ENCODE results near the gene RPH3AL.
"Not testable (repeated sequence)": the region's sequence is repeated elsewhere in the genome, so short reads cannot be mapped to it uniquely, and the experiment has no call there.

RPH3AL gene

GRCh38 chr17:226108-227077, 126.2 kb downstream of the RPH3AL start:
- no peak for DNase-seq (ENCODE audit: low read depth, low spot score)

GRCh38 chr17:225551-225950, 127.1 kb downstream of the RPH3AL start:
- no peak for DNase-seq (ENCODE audit: low read depth, low spot score)

GRCh38 chr17:224576-224975, 128.0 kb downstream of the RPH3AL start:
- DNase-seq (ENCODE audit: low read depth, low spot score), result not testable (repeated sequence)

- no peak for DNase-seq (ENCODE audit: low read depth, low spot score)
Measured at GRCh38 chr17:223723-224471, 128.7 kb downstream of the RPH3AL start.

- no peak for DNase-seq (ENCODE audit: low read depth, low spot score)
Measured at GRCh38 chr17:222172-222571, 130.4 kb downstream of the RPH3AL start.

GRCh38 chr17:219696-220095, 132.9 kb downstream of the RPH3AL start:
- DNase-seq (ENCODE audit: low read depth, low spot score), result no peak

- no peak for DNase-seq (ENCODE audit: low read depth, low spot score)
Measured at GRCh38 chr17:218432-219110, 134.0 kb downstream of the RPH3AL start.

GRCh38 chr17:216625-217024, 136.0 kb downstream of the RPH3AL start:
- no peak for DNase-seq (ENCODE audit: low read depth, low spot score)

- not testable (repeated sequence) for DNase-seq (ENCODE audit: low read depth, low spot score)
Measured at GRCh38 chr17:215563-216478, 136.8 kb downstream of the RPH3AL start.

- DNase-seq (ENCODE audit: low read depth, low spot score), result no peak
Measured at GRCh38 chr17:214881-215331, 137.7 kb downstream of the RPH3AL start.

- DNase-seq (ENCODE audit: low read depth, low spot score), result no peak
Measured at GRCh38 chr17:213286-214105, 139.1 kb downstream of the RPH3AL start.

- DNase-seq (ENCODE audit: low read depth, low spot score), result no peak
Measured at GRCh38 chr17:210402-210801, 142.2 kb downstream of the RPH3AL start.

GRCh38 chr17:208429-208828, 144.2 kb downstream of the RPH3AL start:
- DNase-seq (ENCODE audit: low read depth, low spot score), result no peak

- DNase-seq (ENCODE audit: low read depth, low spot score), result no peak
Measured at GRCh38 chr17:207775-208174, 144.8 kb downstream of the RPH3AL start.

GRCh38 chr17:206941-207560, 145.6 kb downstream of the RPH3AL start:
- DNase-seq (ENCODE audit: low read depth, low spot score), result no peak

GRCh38 chr17:206484-206883, 146.1 kb downstream of the RPH3AL start:
- not testable (repeated sequence) for DNase-seq (ENCODE audit: low read depth, low spot score)

- DNase-seq (ENCODE audit: low read depth, low spot score), result no peak
Measured at GRCh38 chr17:205817-206216, 146.8 kb downstream of the RPH3AL start.

GRCh38 chr17:205148-205669, 147.4 kb downstream of the RPH3AL start:
- DNase-seq (ENCODE audit: low read depth, low spot score), result no peak

GRCh38 chr17:204427-205147, 148.0 kb downstream of the RPH3AL start:
- DNase-seq (ENCODE audit: low read depth, low spot score), result no peak
